ENCODE measurements around the gene GTPBP8. TPM values are rescaled to one million over a fixed set of nuclear protein-coding genes. Genes with fewer than 3 reads are reported as not detected.

Gene GTPBP8
- total and polyA plus RNA-seq, 12 donors = 4.5 to 39.6 (median 18.1) TPM

GRCh38 chr3:112958811-112959560 lies 31.8 kb upstream of the GTPBP8 start:
- TF ChIP-seq POLR2A (IDR thresholded peaks at IDR 0.05) (no peak), CTCF (IDR thresholded peaks at IDR 0.05) (no peak)
- 45 to 57% (median 49%) methylated on average over 6 of the region's 6 CpGs for WGBS, 4 donors
- H3K9me3 ChIP-seq (replicated peaks in 1 of 3) = no peaks in the 10 kb centered on the region

GRCh38 chr3:112963683-112964082 lies 27.1 kb upstream of the GTPBP8 start:
- TF ChIP-seq POLR2A (IDR thresholded peaks at IDR 0.05) = no peak
- TF ChIP-seq CTCF (IDR thresholded peaks at IDR 0.05) = no peak
- H3K27me3 ChIP-seq = no peaks in the 10 kb centered on the region
- H3K4me3 ChIP-seq = no peak overlapping the region
- H3K4me1 ChIP-seq (replicated peaks in 1 of 2) = no peaks in the 10 kb centered on the region
- H3K36me3 ChIP-seq (replicated peaks in 1 of 2) = no peaks in the 10 kb centered on the region
- no peak overlapping the region for H3K27ac ChIP-seq
- intact Hi-C loops (cut with DNase I) = no loop called here
- H3K9me3 ChIP-seq (replicated peaks in 1 of 3) = no peaks in the 10 kb centered on the region
- DNase-seq = no peak

More at GRCh38 chr3:112958811-112959560, 31.8 kb upstream of the GTPBP8 start:
- H3K27me3 ChIP-seq = no peaks in the 10 kb centered on the region
- H3K4me1 ChIP-seq (replicated peaks in 1 of 2) = no peaks in the 10 kb centered on the region
- peak overlapping the region in 1 of 4 donors; percentile 11 for H3K4me3 ChIP-seq
- H3K27ac ChIP-seq = no peak overlapping the region
- intact Hi-C loops (cut with DNase I) = no loop called here
- DNase-seq = no peak
- H3K36me3 ChIP-seq (replicated peaks in 1 of 2) = no peaks in the 10 kb centered on the region

- H3K4me3 ChIP-seq = no peak overlapping the region
- DNase-seq = no peak
- no peaks in the 10 kb centered on the region for H3K4me1 ChIP-seq (replicated peaks in 1 of 2)
- no peaks in the 10 kb centered on the region for H3K36me3 ChIP-seq (replicated peaks in 1 of 2)
- H3K27ac ChIP-seq = no peak overlapping the region
- intact Hi-C loops (cut with DNase I) = no loop called here
- no peaks in the 10 kb centered on the region for H3K9me3 ChIP-seq (replicated peaks in 1 of 3)
- H3K27me3 ChIP-seq = no peaks in the 10 kb centered on the region
- TF ChIP-seq POLR2A (IDR thresholded peaks at IDR 0.05) (no peak), CTCF (IDR thresholded peaks at IDR 0.05) (no peak)
- WGBS, 4 donors = 69 to 89% (median 84%) methylated on average over 6 of the region's 6 CpGs
These were observed 25.1 kb upstream of the GTPBP8 start for GRCh38 chr3:112965656-112966055.

- Histone ChIP-seq H3K4me3 (no peak overlapping the region), H3K9me3 (replicated peaks in 1 of 3) (no peaks in the 10 kb centered on the region), H3K36me3 (replicated peaks in 1 of 2) (no peaks in the 10 kb centered on the region), H3K27ac (no peak overlapping the region), H3K27me3 (no peaks in the 10 kb centered on the region), H3K4me1 (replicated peaks in 1 of 2) (no peaks in the 10 kb centered on the region)
- TF ChIP-seq CTCF (IDR thresholded peaks at IDR 0.05) = no peak
- TF ChIP-seq POLR2A (IDR thresholded peaks at IDR 0.05) = no peak
- peak in 1 of 7 donors; percentile 5 for DNase-seq
- intact Hi-C loops (cut with DNase I) = no loop called here
- WGBS, 4 donors = 7 to 39% (median 21%) methylated on average over 2 of the region's 2 CpGs
These were observed 24.2 kb upstream of the GTPBP8 start for GRCh38 chr3:112966633-112967032.

Data from adrenal gland (tissue), 12 donors.